ENCODE results near the gene CHSY1.

CHSY1 gene

DNA sequence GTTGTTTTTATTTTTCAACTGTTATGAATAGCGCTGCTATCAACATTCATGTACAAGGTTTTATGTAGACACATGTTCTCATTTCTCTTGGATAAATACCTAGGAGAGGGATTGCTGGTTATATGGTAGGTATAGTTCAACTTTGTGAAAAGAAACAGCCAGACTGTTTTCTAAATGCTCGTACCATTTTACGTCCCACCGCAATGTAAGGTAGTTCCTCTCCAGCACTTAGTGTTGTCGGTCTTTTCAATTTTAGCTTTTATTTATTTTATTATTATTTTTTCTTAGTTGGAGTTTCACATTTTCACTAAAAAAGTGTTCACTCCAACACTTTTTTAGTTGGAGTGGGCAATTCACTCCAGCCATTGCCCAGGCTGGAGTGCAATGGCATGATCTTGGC, 117.1 kb downstream of the CHSY1 start:
- TF ChIP-seq, protein P1, sequence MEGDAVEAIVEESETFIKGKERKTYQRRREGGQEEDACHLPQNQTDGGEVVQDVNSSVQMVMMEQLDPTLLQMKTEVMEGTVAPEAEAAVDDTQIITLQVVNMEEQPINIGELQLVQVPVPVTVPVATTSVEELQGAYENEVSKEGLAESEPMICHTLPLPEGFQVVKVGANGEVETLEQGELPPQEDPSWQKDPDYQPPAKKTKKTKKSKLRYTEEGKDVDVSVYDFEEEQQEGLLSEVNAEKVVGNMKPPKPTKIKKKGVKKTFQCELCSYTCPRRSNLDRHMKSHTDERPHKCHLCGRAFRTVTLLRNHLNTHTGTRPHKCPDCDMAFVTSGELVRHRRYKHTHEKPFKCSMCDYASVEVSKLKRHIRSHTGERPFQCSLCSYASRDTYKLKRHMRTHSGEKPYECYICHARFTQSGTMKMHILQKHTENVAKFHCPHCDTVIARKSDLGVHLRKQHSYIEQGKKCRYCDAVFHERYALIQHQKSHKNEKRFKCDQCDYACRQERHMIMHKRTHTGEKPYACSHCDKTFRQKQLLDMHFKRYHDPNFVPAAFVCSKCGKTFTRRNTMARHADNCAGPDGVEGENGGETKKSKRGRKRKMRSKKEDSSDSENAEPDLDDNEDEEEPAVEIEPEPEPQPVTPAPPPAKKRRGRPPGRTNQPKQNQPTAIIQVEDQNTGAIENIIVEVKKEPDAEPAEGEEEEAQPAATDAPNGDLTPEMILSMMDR (conservative IDR thresholded peaks at IDR 0.05): no peak
- no peak overlapping the region for H3K27ac ChIP-seq

- TF ChIP-seq, protein P1 (conservative IDR thresholded peaks at IDR 0.05): no peak
- no peak for TF ChIP-seq ZFX (IDR thresholded peaks at IDR 0.05)
- no peak overlapping the region for H3K27ac ChIP-seq
Measured at GRCh38 chr15:101133751-101134261, 118.0 kb downstream of the CHSY1 start.

DNA sequence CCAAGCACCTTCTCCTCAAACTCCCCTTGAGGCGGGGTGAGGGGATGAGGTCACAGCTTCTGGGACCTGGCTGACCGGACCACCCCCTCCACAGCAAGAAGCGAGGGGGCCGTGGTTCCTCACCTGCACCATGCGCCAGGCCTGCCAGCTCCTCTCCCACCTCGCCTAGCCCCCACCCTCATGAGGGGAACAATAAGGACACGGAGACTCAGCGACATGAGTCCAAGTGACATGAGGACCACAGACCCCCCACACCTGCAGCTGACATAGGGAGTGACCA, 118.7 kb downstream of the CHSY1 start:
- H3K27ac ChIP-seq: no peak overlapping the region
- no peak for TF ChIP-seq ZFX (IDR thresholded peaks at IDR 0.05)
- TF ChIP-seq, protein P1 (conservative IDR thresholded peaks at IDR 0.05): no peak

DNA sequence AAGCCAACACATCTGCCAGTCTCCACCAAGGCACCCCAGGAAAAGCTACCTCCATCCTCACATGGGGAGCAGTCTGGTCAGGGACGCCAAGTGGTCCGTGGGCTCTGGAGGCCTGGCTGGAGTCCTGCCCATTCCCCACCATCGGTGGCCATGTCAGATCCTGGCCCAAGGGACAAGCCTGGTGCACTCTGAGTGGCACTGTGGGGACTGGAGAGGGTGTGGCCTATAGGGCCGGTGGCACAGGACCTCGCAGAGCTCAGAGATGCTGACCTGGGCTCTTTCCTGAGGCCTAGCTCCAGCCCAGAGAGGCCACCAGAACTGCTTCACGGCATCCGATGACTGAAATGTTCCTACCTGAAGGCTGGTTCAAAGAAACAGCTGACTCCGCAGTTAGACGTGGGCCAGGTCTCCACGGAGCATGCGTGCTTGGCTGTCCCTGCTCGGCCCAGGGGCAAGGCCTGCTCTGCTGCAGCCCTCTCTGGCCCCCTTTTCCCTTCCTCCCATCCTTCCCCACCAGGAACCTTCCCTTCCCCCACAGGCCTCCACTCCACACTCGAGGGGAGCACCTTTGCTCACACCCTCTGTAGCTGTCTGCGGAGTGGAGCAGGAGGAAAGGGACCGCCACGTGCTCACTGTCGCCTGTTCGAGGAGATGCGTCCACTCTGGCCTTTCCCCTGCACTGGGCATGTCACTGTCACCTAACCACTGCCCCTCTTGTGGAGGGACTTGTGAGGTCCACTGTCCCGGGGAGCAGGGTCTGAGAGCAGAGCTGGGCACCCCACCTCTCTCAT, 119.3 kb downstream of the CHSY1 start:
- H3K27ac ChIP-seq: no peak overlapping the region
- no peak for TF ChIP-seq ZFX (IDR thresholded peaks at IDR 0.05)
- TF ChIP-seq, protein P1 (conservative IDR thresholded peaks at IDR 0.05): no peak

DNA sequence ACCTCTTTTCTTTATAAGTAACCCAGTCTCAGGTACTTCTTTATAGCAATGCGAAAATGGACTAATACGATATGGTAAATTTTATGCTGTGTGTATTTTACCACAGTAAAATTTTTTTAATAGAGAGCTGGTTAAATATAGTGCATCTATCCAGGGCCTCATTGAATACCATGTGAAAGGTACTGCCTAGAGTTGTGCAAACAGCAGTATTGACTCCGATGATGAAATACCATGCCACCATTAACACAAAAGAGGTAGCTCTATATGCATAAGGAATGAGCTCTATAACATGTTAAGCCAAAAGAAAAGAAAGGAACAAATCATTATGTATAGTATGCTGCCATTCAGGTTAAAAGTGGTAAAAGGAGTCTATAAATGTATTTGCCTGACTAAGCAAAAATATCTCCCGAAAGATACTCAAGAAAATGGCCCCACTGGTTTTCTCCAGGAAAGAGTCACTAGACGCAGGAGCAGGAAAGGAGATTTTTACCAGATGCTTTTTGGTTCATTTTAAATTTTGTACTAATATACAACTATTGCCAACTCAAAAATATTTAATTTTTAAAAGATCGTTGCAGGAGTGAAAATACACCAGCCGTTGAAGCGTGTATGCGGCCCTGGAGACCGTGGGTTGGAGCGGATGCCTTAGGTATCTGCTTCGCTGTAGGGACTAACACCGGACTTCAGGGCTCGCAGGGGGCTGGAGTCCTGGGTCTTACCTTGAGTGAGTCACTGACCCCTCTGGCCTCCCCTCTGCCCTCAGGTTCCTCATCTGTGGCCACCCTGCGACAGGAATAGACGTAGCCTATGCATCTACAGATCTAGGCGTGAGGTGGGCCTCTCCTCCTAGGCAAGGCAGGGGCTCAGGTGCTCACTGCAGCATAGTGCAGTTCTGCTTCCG, 120.1 kb downstream of the CHSY1 start:
- H3K27ac ChIP-seq: no peak overlapping the region
- TF ChIP-seq, protein P1 (conservative IDR thresholded peaks at IDR 0.05): no peak
- no peak for TF ChIP-seq ZFX (IDR thresholded peaks at IDR 0.05)

- H3K27ac ChIP-seq: no peak overlapping the region
- TF ChIP-seq, protein P1 (conservative IDR thresholded peaks at IDR 0.05): no peak
- no peak for TF ChIP-seq ZFX (IDR thresholded peaks at IDR 0.05)
Measured at GRCh38 chr15:101129851-101130380, 121.9 kb downstream of the CHSY1 start.
